Measurements from ENCODE around the gene RANGAP1.

RANGAP1 gene

GRCh38 chr22:41290262-41291221 lies 4.6 kb upstream of the RANGAP1 start:
- ATAC-seq (replicated peaks; ENCODE audit: extremely low read depth, poor library complexity, severe bottlenecking), result no peak
- no peaks in the 10 kb centered on the region for H3K27me3 Mint-ChIP-seq
- H3K4me1 Mint-ChIP-seq, result peaks cover 14% of the 10 kb centered on the region
- H3K36me3 Mint-ChIP-seq (ENCODE audit: insufficient read depth), result peaks cover 12% of the 10 kb centered on the region
- no peak overlapping the region for H3K4me3 Mint-ChIP-seq
- no peak for DNase-seq (ENCODE audit: low spot score in 2 of 2)
- no peaks in the 10 kb centered on the region for H3K9me3 Mint-ChIP-seq
- no peak overlapping the region for H3K27ac Mint-ChIP-seq (ENCODE audit: low read depth)

GRCh38 chr22:41289671-41290070 lies 3.7 kb upstream of the RANGAP1 start:
- Mint-ChIP-seq H3K27ac (ENCODE audit: low read depth) (no peak overlapping the region), H3K9me3 (no peaks in the 10 kb centered on the region), H3K27me3 (no peaks in the 10 kb centered on the region), H3K4me3 (no peak overlapping the region), H3K4me1 (peaks cover 14% of the 10 kb centered on the region), H3K36me3 (ENCODE audit: insufficient read depth) (peaks cover 17% of the 10 kb centered on the region)
- ATAC-seq (replicated peaks; ENCODE audit: extremely low read depth, poor library complexity, severe bottlenecking) (no peak), DNase-seq (ENCODE audit: low spot score in 2 of 2) (no peak)

- Mint-ChIP-seq H3K36me3 (ENCODE audit: insufficient read depth) (peaks cover 22% of the 10 kb centered on the region), H3K27ac (ENCODE audit: low read depth) (peak overlapping the region; percentile 92), H3K4me1 (peaks cover 18% of the 10 kb centered on the region), H3K27me3 (no peaks in the 10 kb centered on the region), H3K9me3 (no peaks in the 10 kb centered on the region), H3K4me3 (peak overlapping the region; percentile 31)
- no peak for DNase-seq (ENCODE audit: low spot score in 2 of 2)
- no peak for ATAC-seq (replicated peaks; ENCODE audit: extremely low read depth, poor library complexity, severe bottlenecking)
Observed at GRCh38 chr22:41288245-41288946, 2.4 kb upstream of the RANGAP1 start.

- peaks cover 27% of the 10 kb centered on the region for H3K36me3 Mint-ChIP-seq (ENCODE audit: insufficient read depth)
- no peaks in the 10 kb centered on the region for H3K9me3 Mint-ChIP-seq
- H3K4me1 Mint-ChIP-seq, result peaks cover 20% of the 10 kb centered on the region
- no peaks in the 10 kb centered on the region for H3K27me3 Mint-ChIP-seq
- ATAC-seq (replicated peaks; ENCODE audit: extremely low read depth, poor library complexity, severe bottlenecking) (peak; percentile 21), DNase-seq (ENCODE audit: low spot score in 2 of 2) (peak in 1 of 2 donors; percentile 46)
- H3K27ac Mint-ChIP-seq (ENCODE audit: low read depth), result peak overlapping the region; percentile 92
- H3K4me3 Mint-ChIP-seq, result peak overlapping the region; percentile 87
Observed at GRCh38 chr22:41286639-41287091, 678 bp upstream of the RANGAP1 start.

- Mint-ChIP-seq H3K27ac (ENCODE audit: low read depth) (peak overlapping the region; percentile 92), H3K9me3 (no peaks in the 10 kb centered on the region), H3K27me3 (no peaks in the 10 kb centered on the region), H3K4me3 (peak overlapping the region; percentile 87), H3K4me1 (peaks cover 30% of the 10 kb centered on the region), H3K36me3 (ENCODE audit: insufficient read depth) (peaks cover 30% of the 10 kb centered on the region)
- peak; percentile 65 to 86 for DNase-seq (ENCODE audit: low spot score in 2 of 2)
- peak; percentile 63 for ATAC-seq (replicated peaks; ENCODE audit: extremely low read depth, poor library complexity, severe bottlenecking)
Observed at GRCh38 chr22:41285441-41285819, 557 bp downstream of the RANGAP1 start.

- peak overlapping the region; percentile 87 for H3K4me3 Mint-ChIP-seq
- H3K4me1 Mint-ChIP-seq, result peaks cover 31% of the 10 kb centered on the region
- H3K36me3 Mint-ChIP-seq (ENCODE audit: insufficient read depth), result peaks cover 35% of the 10 kb centered on the region
- H3K27ac Mint-ChIP-seq (ENCODE audit: low read depth), result peak overlapping the region; percentile 92
- DNase-seq (ENCODE audit: low spot score in 2 of 2) (no peak), ATAC-seq (replicated peaks; ENCODE audit: extremely low read depth, poor library complexity, severe bottlenecking) (no peak)
- H3K27me3 Mint-ChIP-seq, result no peaks in the 10 kb centered on the region
- no peaks in the 10 kb centered on the region for H3K9me3 Mint-ChIP-seq
Observed at GRCh38 chr22:41284465-41284864, 1.5 kb downstream of the RANGAP1 start.

GRCh38 chr22:41280854-41281253 lies 5.1 kb downstream of the RANGAP1 start:
- H3K36me3 Mint-ChIP-seq (ENCODE audit: insufficient read depth), result peaks cover 56% of the 10 kb centered on the region
- H3K27ac Mint-ChIP-seq (ENCODE audit: low read depth), result no peak overlapping the region
- H3K9me3 Mint-ChIP-seq, result no peaks in the 10 kb centered on the region
- ATAC-seq (replicated peaks; ENCODE audit: extremely low read depth, poor library complexity, severe bottlenecking) (no peak), DNase-seq (ENCODE audit: low spot score in 2 of 2) (no peak)
- H3K4me1 Mint-ChIP-seq, result peaks cover 18% of the 10 kb centered on the region
- no peak overlapping the region for H3K4me3 Mint-ChIP-seq
- H3K27me3 Mint-ChIP-seq, result no peaks in the 10 kb centered on the region

GRCh38 chr22:41280065-41280464 lies 5.9 kb downstream of the RANGAP1 start:
- Mint-ChIP-seq H3K4me1 (peaks cover 22% of the 10 kb centered on the region), H3K9me3 (no peaks in the 10 kb centered on the region), H3K4me3 (no peak overlapping the region), H3K36me3 (ENCODE audit: insufficient read depth) (peaks cover 55% of the 10 kb centered on the region), H3K27ac (ENCODE audit: low read depth) (no peak overlapping the region), H3K27me3 (no peaks in the 10 kb centered on the region)
- no peak for DNase-seq (ENCODE audit: low spot score in 2 of 2)
- ATAC-seq (replicated peaks; ENCODE audit: extremely low read depth, poor library complexity, severe bottlenecking), result no peak

- ATAC-seq (replicated peaks; ENCODE audit: extremely low read depth, poor library complexity, severe bottlenecking) (no peak), DNase-seq (ENCODE audit: low spot score in 2 of 2) (no peak)
- H3K36me3 Mint-ChIP-seq (ENCODE audit: insufficient read depth), result peaks cover 76% of the 10 kb centered on the region
- H3K27ac Mint-ChIP-seq (ENCODE audit: low read depth), result peak overlapping the region; percentile 66
- H3K9me3 Mint-ChIP-seq, result no peaks in the 10 kb centered on the region
- H3K4me1 Mint-ChIP-seq, result peaks cover 5% of the 10 kb centered on the region
- no peak overlapping the region for H3K4me3 Mint-ChIP-seq
- H3K27me3 Mint-ChIP-seq, result no peaks in the 10 kb centered on the region
Observed at GRCh38 chr22:41274856-41275255, 11.1 kb downstream of the RANGAP1 start.

GRCh38 chr22:41273128-41273527 lies 12.9 kb downstream of the RANGAP1 start:
- no peak overlapping the region for H3K4me3 Mint-ChIP-seq
- H3K9me3 Mint-ChIP-seq, result no peaks in the 10 kb centered on the region
- ATAC-seq (replicated peaks; ENCODE audit: extremely low read depth, poor library complexity, severe bottlenecking) (no peak), DNase-seq (ENCODE audit: low spot score in 2 of 2) (no peak)
- peaks cover 69% of the 10 kb centered on the region for H3K36me3 Mint-ChIP-seq (ENCODE audit: insufficient read depth)
- H3K27me3 Mint-ChIP-seq, result no peaks in the 10 kb centered on the region
- H3K4me1 Mint-ChIP-seq, result peaks cover 5% of the 10 kb centered on the region
- H3K27ac Mint-ChIP-seq (ENCODE audit: low read depth), result peak overlapping the region; percentile 25

GRCh38 chr22:41271787-41272186 lies 14.2 kb downstream of the RANGAP1 start:
- Mint-ChIP-seq H3K27me3 (no peaks in the 10 kb centered on the region), H3K4me3 (no peak overlapping the region), H3K9me3 (no peaks in the 10 kb centered on the region), H3K27ac (ENCODE audit: low read depth) (no peak overlapping the region), H3K36me3 (ENCODE audit: insufficient read depth) (peaks cover 68% of the 10 kb centered on the region), H3K4me1 (peaks cover 5% of the 10 kb centered on the region)
- no peak for DNase-seq (ENCODE audit: low spot score in 2 of 2)
- no peak for ATAC-seq (replicated peaks; ENCODE audit: extremely low read depth, poor library complexity, severe bottlenecking)

GRCh38 chr22:41267958-41268357 lies 18.0 kb downstream of the RANGAP1 start:
- peaks cover 10% of the 10 kb centered on the region for H3K4me1 Mint-ChIP-seq
- DNase-seq (ENCODE audit: low spot score in 2 of 2), result no peak
- no peaks in the 10 kb centered on the region for H3K27me3 Mint-ChIP-seq
- H3K9me3 Mint-ChIP-seq, result no peaks in the 10 kb centered on the region
- ATAC-seq (replicated peaks; ENCODE audit: extremely low read depth, poor library complexity, severe bottlenecking), result no peak
- no peak overlapping the region for H3K27ac Mint-ChIP-seq (ENCODE audit: low read depth)
- peaks cover 62% of the 10 kb centered on the region for H3K36me3 Mint-ChIP-seq (ENCODE audit: insufficient read depth)
- no peak overlapping the region for H3K4me3 Mint-ChIP-seq
